BJ (cell line): ENCODE results near the gene SH2D3A. TPM values are rescaled to one million over a fixed set of nuclear protein-coding genes. Genes with fewer than 3 reads are reported as not detected.

Experiments used
- CTCF ChIA-PET: fragments of 350-600 bp; formaldehyde crosslinking; extraction: SDS; loops from one replicate; lab custom pipeline; 2021; ENCODE audit warnings: antibody characterized with exemption, inconsistent platforms; lab: Yijun Ruan, JAX
- POLR2A ChIA-PET: fragments of 300-600 bp; sonication (Branson Sonifier 250); formaldehyde crosslinking; extraction: SDS; loops from one replicate; lab custom pipeline; 2021; ENCODE audit warnings: antibody characterized with exemption; lab: Charles Lee
- DNase-seq: peaks from one replicate; pipeline ENCODE4 v3.0.0-alpha.2; 2011; ENCODE audit warnings: low read depth
- H3K27me3 ChIP-seq: 2 replicates; pipeline ENCODE4 v1.6.0; 2011; ENCODE audit warnings: low read length; ENCODE audit not compliant: control insufficient read depth, insufficient read depth
- H3K36me3 ChIP-seq: 2 replicates; pipeline ENCODE4 v1.5.1; 2011; ENCODE audit warnings: low read length; ENCODE audit not compliant: control insufficient read depth, insufficient read depth
- H3K4me3 ChIP-seq: 2 replicates; pipeline ENCODE4 v1.5.1; 2011; ENCODE audit warnings: low read depth, mild to moderate bottlenecking, control low read depth, low read length
- polyA plus RNA-seq: library from polyadenylated mRNA; depleted of rRNA; stranded (reverse); fragments of >200 nt; gene quantifications from 2 replicates; pipeline ENCODE4 v1.2.3, GENCODE V29; 2011
- TF ChIP-seq, protein P1 (sequence below): IDR thresholded peaks from 2 replicates; pipeline ENCODE4 v1.5.1; 2011; ENCODE audit warnings: low read depth, mild to moderate bottlenecking, control low read depth, inconsistent platforms, low read length, moderate library complexity; ENCODE audit not compliant: insufficient read depth

SH2D3A gene
- polyA plus RNA-seq, 1 experiment, result 0.07 TPM

DNA sequence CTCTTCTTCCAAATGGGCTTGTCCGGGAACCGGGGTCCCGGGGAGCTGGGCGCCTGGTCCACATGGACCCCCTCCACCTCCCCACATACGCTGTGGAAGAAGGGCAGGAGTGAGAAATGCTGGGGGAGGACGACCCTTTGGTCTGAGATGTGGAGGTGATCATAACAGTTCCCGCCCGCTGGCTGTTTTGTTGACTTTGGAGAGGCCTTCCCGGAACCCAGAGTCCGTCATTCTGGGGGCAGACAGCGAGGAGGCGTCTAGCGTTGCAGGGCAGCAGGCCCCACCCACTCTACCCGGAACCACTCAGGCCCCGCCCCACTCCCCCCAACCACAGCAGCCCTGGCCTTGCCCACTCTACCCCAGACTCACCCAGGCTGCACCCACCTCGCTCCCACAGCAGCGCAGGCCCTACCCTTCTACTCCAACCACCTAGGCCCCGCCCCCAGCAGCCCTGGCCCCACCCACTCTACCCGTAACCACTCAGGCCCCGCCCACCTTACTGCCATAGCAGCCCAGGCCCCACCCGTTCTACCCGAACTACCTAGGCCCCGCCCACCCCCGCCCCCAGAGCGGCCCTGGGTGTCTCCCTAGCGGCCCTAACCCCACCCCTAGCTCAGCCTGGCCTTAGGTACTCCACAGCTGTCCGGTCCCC, 37.0 kb downstream of the SH2D3A start:
- CTCF ChIA-PET, result no interaction called here
- no peak for DNase-seq
- no peak overlapping the region for H3K4me3 ChIP-seq
- H3K36me3 ChIP-seq, result peaks cover 13% of the 10 kb centered on the region
- no peaks in the 10 kb centered on the region for H3K27me3 ChIP-seq
- POLR2A ChIA-PET, result no interaction called here
- TF ChIP-seq, protein P1, sequence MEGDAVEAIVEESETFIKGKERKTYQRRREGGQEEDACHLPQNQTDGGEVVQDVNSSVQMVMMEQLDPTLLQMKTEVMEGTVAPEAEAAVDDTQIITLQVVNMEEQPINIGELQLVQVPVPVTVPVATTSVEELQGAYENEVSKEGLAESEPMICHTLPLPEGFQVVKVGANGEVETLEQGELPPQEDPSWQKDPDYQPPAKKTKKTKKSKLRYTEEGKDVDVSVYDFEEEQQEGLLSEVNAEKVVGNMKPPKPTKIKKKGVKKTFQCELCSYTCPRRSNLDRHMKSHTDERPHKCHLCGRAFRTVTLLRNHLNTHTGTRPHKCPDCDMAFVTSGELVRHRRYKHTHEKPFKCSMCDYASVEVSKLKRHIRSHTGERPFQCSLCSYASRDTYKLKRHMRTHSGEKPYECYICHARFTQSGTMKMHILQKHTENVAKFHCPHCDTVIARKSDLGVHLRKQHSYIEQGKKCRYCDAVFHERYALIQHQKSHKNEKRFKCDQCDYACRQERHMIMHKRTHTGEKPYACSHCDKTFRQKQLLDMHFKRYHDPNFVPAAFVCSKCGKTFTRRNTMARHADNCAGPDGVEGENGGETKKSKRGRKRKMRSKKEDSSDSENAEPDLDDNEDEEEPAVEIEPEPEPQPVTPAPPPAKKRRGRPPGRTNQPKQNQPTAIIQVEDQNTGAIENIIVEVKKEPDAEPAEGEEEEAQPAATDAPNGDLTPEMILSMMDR, result no peak

- Histone ChIP-seq H3K36me3 (peaks cover 13% of the 10 kb centered on the region), H3K4me3 (no peak overlapping the region), H3K27me3 (no peaks in the 10 kb centered on the region)
- CTCF ChIA-PET, result interaction anchor here (1.3 kb wide), 1 partner anchor 8 kb away, joined by 4 read pairs; the partner anchor contains the start of gene GPR108
- POLR2A ChIA-PET, result no interaction called here
- TF ChIP-seq, protein P1, result no peak
- no peak for DNase-seq
Observed at GRCh38 chr19:6729573-6730152, 37.6 kb downstream of the SH2D3A start.

DNA sequence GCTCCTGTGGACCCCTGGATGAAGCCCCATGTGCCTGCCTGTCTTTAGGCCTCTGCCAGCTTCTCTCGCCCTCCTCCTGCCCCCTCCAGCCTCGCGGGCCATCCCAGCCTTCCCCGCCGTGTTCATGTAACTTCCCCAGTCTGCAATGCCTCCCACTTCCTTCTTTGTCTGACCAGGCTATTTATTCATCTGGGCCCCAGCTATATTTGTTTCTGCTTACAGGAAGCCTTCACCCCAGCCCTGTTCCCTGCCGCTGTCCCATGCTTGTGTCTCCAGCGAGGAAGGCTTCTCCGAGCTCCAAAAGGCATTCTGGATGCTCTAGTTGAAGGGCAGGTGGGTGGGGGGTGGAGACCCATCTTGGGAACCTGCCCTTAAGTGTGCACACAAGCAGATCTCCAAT, 38.9 kb downstream of the SH2D3A start:
- TF ChIP-seq, protein P1, result no peak
- DNase-seq, result no peak
- H3K4me3 ChIP-seq, result no peak overlapping the region
- CTCF ChIA-PET, result interaction anchor here (0.5 to 1.3 kb wide), 4 partner anchors 8 to 654 kb away, joined by 3 to 5 read pairs (median 4); partner anchors contain the start of gene GPR108
- no peaks in the 10 kb centered on the region for H3K27me3 ChIP-seq
- peaks cover 10% of the 10 kb centered on the region for H3K36me3 ChIP-seq
- POLR2A ChIA-PET, result no interaction called here

DNA sequence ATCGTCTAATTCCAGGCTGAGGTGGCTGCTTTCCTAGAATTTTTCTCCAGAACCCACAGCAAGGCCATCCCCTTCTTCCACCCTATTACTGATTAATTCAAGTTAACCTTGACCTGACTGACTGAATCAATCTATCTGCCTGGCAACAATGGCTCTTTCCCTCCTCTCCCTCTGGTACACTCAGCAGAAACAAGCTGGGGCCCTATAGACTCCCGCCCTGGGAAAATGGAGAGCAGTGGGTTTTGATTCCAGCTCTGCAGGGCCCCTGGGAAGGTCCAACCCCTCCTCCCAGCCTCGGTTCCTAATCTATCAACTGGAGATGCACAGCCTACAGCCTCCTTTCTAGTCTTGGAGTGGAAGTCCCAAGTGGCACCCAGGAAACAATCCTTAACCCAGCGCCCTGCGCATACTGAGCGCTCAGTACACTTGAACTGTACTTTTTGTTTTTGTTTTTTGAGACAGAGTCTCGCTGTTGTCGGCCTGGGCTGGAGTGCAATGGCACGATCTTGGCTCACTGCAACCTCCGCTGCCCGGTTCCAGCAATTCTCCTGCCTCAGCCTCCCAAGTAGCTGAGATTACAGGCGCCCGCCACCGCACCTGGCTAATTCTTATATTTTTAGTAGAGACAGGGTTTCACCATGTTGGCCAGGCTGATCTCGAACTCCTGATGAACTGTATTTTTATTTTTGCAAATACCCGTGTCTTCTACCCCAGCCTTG, 41.6 kb downstream of the SH2D3A start:
- no peak overlapping the region for H3K4me3 ChIP-seq
- CTCF ChIA-PET, result interaction anchor here (1.7 kb wide), 2 partner anchors 11 to 13 kb away, joined by 3 to 5 read pairs; no protein-coding TSS in a partner anchor
- no peaks in the 10 kb centered on the region for H3K36me3 ChIP-seq
- POLR2A ChIA-PET, result no interaction called here
- TF ChIP-seq, protein P1, result no peak
- no peaks in the 10 kb centered on the region for H3K27me3 ChIP-seq
- DNase-seq, result no peak
